Trophoblast cell (in vitro differentiated cells and primary cell): ENCODE results near the gene RECQL5.

Experiments used
- DNase-seq, 2 donors: peaks; one replicate each; pipeline ENCODE4 v3.0.0-alpha.2; 2016
- H2AFZ ChIP-seq: 2 replicates; pipeline ENCODE4 v1.6.1; 2013; ENCODE audit warnings: low read length, moderate library complexity, mild to moderate bottlenecking; ENCODE audit not compliant: insufficient read depth, poor library complexity
- H2AK5ac ChIP-seq: 2 replicates; pipeline ENCODE4 v1.6.1; 2013; ENCODE audit warnings: mild to moderate bottlenecking, low read length
- H2BK120ac ChIP-seq: 2 replicates; pipeline ENCODE4 v1.6.1; 2013; ENCODE audit warnings: low read length, mild to moderate bottlenecking, moderate library complexity; ENCODE audit not compliant: insufficient read depth, poor library complexity
- H2BK12ac ChIP-seq: 2 replicates; pipeline ENCODE4 v1.6.1; 2013; ENCODE audit warnings: mild to moderate bottlenecking, low read length, moderate library complexity
- H2BK5ac ChIP-seq: 2 replicates; pipeline ENCODE4 v1.6.1; 2013; ENCODE audit warnings: low read length, low read depth, moderate library complexity, mild to moderate bottlenecking; ENCODE audit not compliant: poor library complexity
- H3K14ac ChIP-seq: 2 replicates; pipeline ENCODE4 v1.6.1; 2013; ENCODE audit warnings: mild to moderate bottlenecking, low read length
- H3K18ac ChIP-seq: 2 replicates; pipeline ENCODE4 v1.6.1; 2013; ENCODE audit warnings: mild to moderate bottlenecking, low read length
- H3K23ac ChIP-seq: 2 replicates; pipeline ENCODE4 v1.6.1; 2013; ENCODE audit warnings: low read length
- H3K27ac ChIP-seq: 2 replicates; pipeline ENCODE4 v1.5.1; 2013; ENCODE audit warnings: low read depth, mild to moderate bottlenecking, inconsistent platforms, low read length, moderate library complexity
- H3K27me3 ChIP-seq: 2 replicates; pipeline ENCODE4 v1.6.1; 2013; ENCODE audit warnings: inconsistent platforms, mild to moderate bottlenecking, low read length, moderate library complexity; ENCODE audit not compliant: insufficient read depth
- H3K36me3 ChIP-seq, 2 experiments: 1 replicate in 1 of 2; 2 replicates in 1 of 2; pipeline ENCODE4 v1.6.1; 2013; ENCODE audit warnings: low read length in 2 of 2, mild to moderate bottlenecking in 2 of 2, moderate library complexity in 1 of 2; ENCODE audit not compliant: insufficient read depth in 2 of 2, control insufficient read depth in 1 of 2
- H3K4ac ChIP-seq: 2 replicates; pipeline ENCODE4 v1.6.1; 2013; ENCODE audit warnings: low read depth, mild to moderate bottlenecking, low read length, moderate library complexity
- H3K4me1 ChIP-seq, 2 experiments: 1 replicate in 1 of 2; 2 replicates in 1 of 2; pipeline ENCODE4 v1.6.1; 2013; ENCODE audit warnings: low read length in 2 of 2, mild to moderate bottlenecking in 2 of 2, moderate library complexity in 1 of 2; ENCODE audit not compliant: insufficient read depth in 2 of 2, control insufficient read depth in 1 of 2
- H3K4me2 ChIP-seq: 2 replicates; pipeline ENCODE4 v1.6.1; 2013; ENCODE audit warnings: inconsistent platforms, mild to moderate bottlenecking, low read length, moderate library complexity
- H3K4me3 ChIP-seq: 2 replicates; pipeline ENCODE4 v1.5.1; 2013; ENCODE audit warnings: mild to moderate bottlenecking, low read depth, low read length, inconsistent platforms
- H3K79me1 ChIP-seq: one replicate; pipeline ENCODE4 v1.6.1; 2013; ENCODE audit warnings: low read length
- H3K79me2 ChIP-seq: 2 replicates; pipeline ENCODE4 v1.6.1; 2013; ENCODE audit warnings: low read length, mild to moderate bottlenecking; ENCODE audit not compliant: control insufficient read depth, insufficient read depth, poor library complexity
- H3K9ac ChIP-seq: 2 replicates; pipeline ENCODE4 v1.6.1; 2013; ENCODE audit warnings: mild to moderate bottlenecking, low read length
- H3K9me3 ChIP-seq: 2 replicates; pipeline ENCODE4 v1.6.1; 2013; ENCODE audit warnings: low read depth, mild to moderate bottlenecking, control low read depth, inconsistent platforms, low read length; ENCODE audit not compliant: insufficient read depth
- H4K12ac ChIP-seq: 2 replicates; pipeline ENCODE4 v1.6.1; 2013; ENCODE audit warnings: low read depth, mild to moderate bottlenecking, low read length, moderate library complexity
- H4K8ac ChIP-seq: 2 replicates; pipeline ENCODE4 v1.6.1; 2013; ENCODE audit warnings: low read depth, mild to moderate bottlenecking, low read length, moderate library complexity
- H4K91ac ChIP-seq: one replicate; pipeline ENCODE4 v1.6.1; 2013; ENCODE audit warnings: low read depth, mild to moderate bottlenecking, low read length, moderate library complexity
- WGBS: extraction: QIAGEN DNeasy Blood & Tissue Kit; methylation state at CpG from one replicate; pipeline ENCODE4 v1.1.7; 2013; ENCODE audit warnings: missing lambda C conversion rate; ENCODE audit not compliant: insufficient read length, insufficient coverage; ENCODE audit errors: extremely low coverage; 5-methylcytosine and 5-hydroxymethylcytosine counted together

Gene RECQL5

GRCh38 chr17:75614006-75614405, 52.9 kb downstream of the RECQL5 start:
- Histone ChIP-seq H3K79me1 (no peaks in the 10 kb centered on the region), H4K91ac (no peak overlapping the region), H3K27me3 (no peaks in the 10 kb centered on the region), H4K12ac (peak overlapping the region; percentile 16), H2AFZ (no peak overlapping the region), H3K9me3 (no peaks in the 10 kb centered on the region), H3K9ac (no peak overlapping the region), H3K27ac (no peak overlapping the region), H2BK12ac (no peak overlapping the region), H3K36me3 (no peaks in the 10 kb centered on the region), H2BK5ac (no peak overlapping the region), H2AK5ac (no peak overlapping the region), H2BK120ac (no peak overlapping the region), H3K4ac (no peak overlapping the region), H3K4me1 (no peaks in the 10 kb centered on the region), H3K4me2 (no peak overlapping the region), H3K79me2 (no peaks in the 10 kb centered on the region), H3K4me3 (no peak overlapping the region), H4K8ac (no peak overlapping the region), H3K18ac (no peak overlapping the region), H3K23ac (no peak overlapping the region), H3K14ac (no peak overlapping the region)
- no CpG with 5 or more reads among the region's 12 CpGs for WGBS
- no peak for DNase-seq

GRCh38 chr17:75612906-75613626, 53.9 kb downstream of the RECQL5 start:
- DNase-seq: no peak
- Histone ChIP-seq H4K12ac (no peak overlapping the region), H3K79me1 (no peaks in the 10 kb centered on the region), H4K91ac (no peak overlapping the region), H3K27me3 (no peaks in the 10 kb centered on the region), H3K27ac (no peak overlapping the region), H3K9ac (no peak overlapping the region), H3K4me2 (no peak overlapping the region), H3K36me3 (no peaks in the 10 kb centered on the region), H3K4me1 (no peaks in the 10 kb centered on the region), H4K8ac (no peak overlapping the region), H2BK120ac (no peak overlapping the region), H3K9me3 (no peaks in the 10 kb centered on the region), H3K4me3 (no peak overlapping the region), H2BK5ac (no peak overlapping the region), H3K23ac (no peak overlapping the region), H3K4ac (no peak overlapping the region), H3K79me2 (no peaks in the 10 kb centered on the region), H3K14ac (no peak overlapping the region), H2AFZ (no peak overlapping the region), H2AK5ac (no peak overlapping the region), H2BK12ac (no peak overlapping the region), H3K18ac (no peak overlapping the region)
- no CpG with 5 or more reads among the region's 27 CpGs for WGBS

- H2AK5ac ChIP-seq: no peak overlapping the region
- H4K8ac ChIP-seq: no peak overlapping the region
- no peaks in the 10 kb centered on the region for H3K9me3 ChIP-seq
- H3K27ac ChIP-seq: no peak overlapping the region
- no peak overlapping the region for H3K18ac ChIP-seq
- H3K27me3 ChIP-seq: no peaks in the 10 kb centered on the region
- H3K14ac ChIP-seq: no peak overlapping the region
- H2BK5ac ChIP-seq: no peak overlapping the region
- no peak overlapping the region for H3K4me3 ChIP-seq
- no peak overlapping the region for H2AFZ ChIP-seq
- no peak for DNase-seq
- H2BK12ac ChIP-seq: no peak overlapping the region
- no CpG with 5 or more reads among the region's 20 CpGs for WGBS
- H3K4me1 ChIP-seq: no peaks in the 10 kb centered on the region
- no peaks in the 10 kb centered on the region for H3K36me3 ChIP-seq
- H2BK120ac ChIP-seq: no peak overlapping the region
- no peak overlapping the region for H3K4ac ChIP-seq
- no peak overlapping the region for H3K4me2 ChIP-seq
- H3K9ac ChIP-seq: no peak overlapping the region
- H4K91ac ChIP-seq: no peak overlapping the region
- no peaks in the 10 kb centered on the region for H3K79me1 ChIP-seq
- no peak overlapping the region for H3K23ac ChIP-seq
- no peak overlapping the region for H4K12ac ChIP-seq
- no peaks in the 10 kb centered on the region for H3K79me2 ChIP-seq
Observed at GRCh38 chr17:75611851-75612429, 55.0 kb downstream of the RECQL5 start.

GRCh38 chr17:75610103-75610984, 56.6 kb downstream of the RECQL5 start:
- Histone ChIP-seq H3K79me2 (no peaks in the 10 kb centered on the region), H3K4me3 (no peak overlapping the region), H4K8ac (no peak overlapping the region), H4K91ac (no peak overlapping the region), H3K4me2 (no peak overlapping the region), H3K27ac (no peak overlapping the region), H3K4ac (no peak overlapping the region), H3K18ac (no peak overlapping the region), H4K12ac (no peak overlapping the region), H2BK5ac (no peak overlapping the region), H3K23ac (no peak overlapping the region), H3K79me1 (no peaks in the 10 kb centered on the region), H3K9me3 (no peaks in the 10 kb centered on the region), H2BK120ac (no peak overlapping the region), H2AK5ac (no peak overlapping the region), H2BK12ac (no peak overlapping the region), H3K36me3 (no peaks in the 10 kb centered on the region), H3K14ac (no peak overlapping the region), H3K27me3 (no peaks in the 10 kb centered on the region), H3K4me1 (no peaks in the 10 kb centered on the region), H2AFZ (no peak overlapping the region), H3K9ac (no peak overlapping the region)
- WGBS: no CpG with 5 or more reads among the region's 25 CpGs
- DNase-seq: no peak
